CD14-positive monocyte (primary cell): ENCODE data around the gene RHOD. TPM values are rescaled to one million over a fixed set of nuclear protein-coding genes. Genes with fewer than 3 reads are reported as not detected.

Experiments used
- DNase-seq, 3 donors: peaks; one replicate each; pipeline ENCODE4 v3.0.0-alpha.2; 2011 to 2022
- H2AFZ ChIP-seq: 2 replicates; pipeline ENCODE4 v1.6.0; 2012; ENCODE audit warnings: mild to moderate bottlenecking, low read depth, low read length, inconsistent platforms; ENCODE audit not compliant: insufficient read depth, poor library complexity, severe bottlenecking
- H3K27ac ChIP-seq, 2 donors: 1 replicate in 1 of 2; 2 replicates in 1 of 2; pipeline ENCODE4 v1.5.1; 2012 to 2013; ENCODE audit warnings: low read length in 2 of 2, control low read depth in 1 of 2, inconsistent platforms in 1 of 2, low read depth in 1 of 2, mild to moderate bottlenecking in 1 of 2
- H3K27me3 ChIP-seq, 2 donors: one replicate each; pipeline versions ENCODE4 v1.6.0 to v1.6.1; 2011 to 2013; ENCODE audit warnings: low read length in 2 of 2; ENCODE audit not compliant: control insufficient read depth in 2 of 2, insufficient read depth in 2 of 2
- H3K36me3 ChIP-seq, 2 donors: replicated peaks in 1 of 2; 1 replicate in 1 of 2; 2 replicates in 1 of 2; pipeline versions ENCODE4 v1.5.1 to v1.6.1; 2012 to 2013; ENCODE audit warnings: low read length in 2 of 2, control low read depth in 1 of 2, inconsistent platforms in 1 of 2, mild to moderate bottlenecking in 1 of 2; ENCODE audit not compliant: insufficient read depth in 2 of 2, control insufficient read depth in 1 of 2
- H3K4me1 ChIP-seq, 2 donors: 1 replicate in 1 of 2; 2 replicates in 1 of 2; pipeline versions ENCODE4 v1.5.1 to v1.6.1; 2012 to 2013; ENCODE audit warnings: low read length in 2 of 2, control low read depth in 1 of 2, inconsistent platforms in 1 of 2, mild to moderate bottlenecking in 1 of 2, moderate library complexity in 1 of 2; ENCODE audit not compliant: insufficient read depth in 2 of 2, control insufficient read depth in 1 of 2
- H3K4me2 ChIP-seq: replicated peaks from 2 replicates; pipeline ENCODE3; 2012; ENCODE audit warnings: low read length, moderate library complexity, mild to moderate bottlenecking; ENCODE audit not compliant: poor library complexity, severe bottlenecking; ENCODE audit errors: extremely low read depth
- H3K4me3 ChIP-seq, 3 experiments: fragments of 200-600 bp in 1 of 3; sonication (generic) in 1 of 3; replicated peaks in 1 of 3; 1 replicate in 2 of 3; 2 replicates in 1 of 3; pipeline ENCODE4 v1.5.1; 2011 to 2013; ENCODE audit warnings: low read length in 3 of 3, mild to moderate bottlenecking in 3 of 3, control low read depth in 2 of 3, low read depth in 2 of 3, inconsistent platforms in 1 of 3, moderate library complexity in 1 of 3
- H3K79me2 ChIP-seq: 2 replicates; pipeline ENCODE4 v1.6.0; 2012; ENCODE audit warnings: mild to moderate bottlenecking, control low read depth, inconsistent platforms, low read length, moderate library complexity; ENCODE audit not compliant: insufficient read depth
- H3K9ac ChIP-seq: 2 replicates; pipeline ENCODE4 v1.6.0; 2017; ENCODE audit warnings: low read length, mild to moderate bottlenecking; ENCODE audit not compliant: insufficient read depth, poor library complexity, severe bottlenecking
- H3K9me3 ChIP-seq, 2 donors: replicated peaks in 1 of 2; 1 replicate in 1 of 2; 2 replicates in 1 of 2; pipeline versions ENCODE4 v1.5.1 to v1.6.1; 2012 to 2013; ENCODE audit warnings: low read length in 2 of 2, control low read depth in 1 of 2; ENCODE audit not compliant: control insufficient read depth in 1 of 2, insufficient read depth in 1 of 2
- H4K20me1 ChIP-seq: 2 replicates; pipeline ENCODE4 v1.6.0; 2012; ENCODE audit warnings: mild to moderate bottlenecking, low read length, control low read depth, moderate library complexity; ENCODE audit not compliant: insufficient read depth
- H3K27ac Mint-ChIP-seq, 7 donors: one replicate each; pipeline ENCODE4 v1.8.0; 2020; ENCODE audit warnings: mild to moderate bottlenecking in 7 of 7, mixed read lengths in 7 of 7, moderate library complexity in 6 of 7, inconsistent platforms in 2 of 7
- H3K27me3 Mint-ChIP-seq, 3 donors: one replicate each; pipeline ENCODE4 v1.8.0; 2021 to 2022; ENCODE audit warnings: low read depth in 3 of 3, mild to moderate bottlenecking in 3 of 3, mixed read lengths in 3 of 3, moderate library complexity in 3 of 3, inconsistent platforms in 1 of 3
- H3K36me3 Mint-ChIP-seq, 2 donors: one replicate each; pipeline ENCODE4 v1.8.0; 2020; ENCODE audit warnings: mixed read lengths in 2 of 2, inconsistent platforms in 1 of 2, mild to moderate bottlenecking in 1 of 2
- H3K4me1 Mint-ChIP-seq: one replicate; pipeline ENCODE4 v1.8.0; 2020; ENCODE audit warnings: mild to moderate bottlenecking, mixed read lengths
- H3K4me3 Mint-ChIP-seq, 2 donors: one replicate each; pipeline ENCODE4 v1.8.0; 2020; ENCODE audit warnings: mild to moderate bottlenecking in 2 of 2, mixed read lengths in 2 of 2, moderate library complexity in 1 of 2
- H3K9me3 Mint-ChIP-seq, 7 donors: one replicate each; pipeline ENCODE4 v1.8.0; 2020 to 2022; ENCODE audit warnings: mixed read lengths in 7 of 7, mild to moderate bottlenecking in 6 of 7, moderate library complexity in 6 of 7, inconsistent platforms in 2 of 7
- CTCF ChIP-seq: fragments of 200-600 bp; IDR thresholded peaks from one replicate; pipeline ENCODE4 v1.8.0; 2022; ENCODE audit warnings: antibody characterized with exemption, mild to moderate bottlenecking
- WGBS: methylation state at CpG from one replicate; pipeline ENCODE4 v1.1.5; 2013; ENCODE audit warnings: missing lambda C conversion rate; ENCODE audit not compliant: insufficient coverage; 5-methylcytosine and 5-hydroxymethylcytosine counted together
- intact Hi-C, 2 donors: fragments of 100-400 bp; cut with micrococcal nuclease; formaldehyde crosslinking; loops; one replicate each; pipeline versions ENCODE4 v1.15.0 to v1.15.1; 2023
- polyA plus RNA-seq, 3 donors: library from polyadenylated mRNA; depleted of rRNA in 1 of 3; unstranded in 2 of 3; stranded (reverse) in 1 of 3; fragments of 300-500 nt in 2 of 3; fragments of >200 nt in 1 of 3; fragmentation: Illumina TruSeq in 2 of 3; gene quantifications; 1 replicate in 2 of 3; 2 replicates in 1 of 3; pipeline ENCODE4 v1.2.3, GENCODE V29; 2012 to 2021

Gene RHOD
- polyA plus RNA-seq, 3 donors, result not detected

- Histone ChIP-seq H3K4me3 (no peak overlapping the region), H3K4me2 (no peak overlapping the region), H3K9ac (no peak overlapping the region), H3K4me1 (no peaks in the 10 kb centered on the region), H2AFZ (no peak overlapping the region), H4K20me1 (no peaks in the 10 kb centered on the region), H3K36me3 (no peaks in the 10 kb centered on the region), H3K27me3 (no peaks in the 10 kb centered on the region), H3K27ac (no peak overlapping the region), H3K9me3 (no peaks in the 10 kb centered on the region), H3K79me2 (no peaks in the 10 kb centered on the region)
- Mint-ChIP-seq H3K9me3 (peaks cover 0 to 3% (median 0%) of the 10 kb centered on the region in 7 donors), H3K4me3 (no peak overlapping the region), H3K27ac (no peak overlapping the region), H3K4me1 (no peaks in the 10 kb centered on the region), H3K36me3 (no peaks in the 10 kb centered on the region), H3K27me3 (peaks cover 11 to 14% (median 12%) of the 10 kb centered on the region in 3 donors)
- TF ChIP-seq CTCF, result no peak
- intact Hi-C loops, result no loop called here
- WGBS, result 33% methylated on average over 14 of the region's 14 CpGs
- DNase-seq, result no peak
Measured at GRCh38 chr11:67044496-67044895, 12.2 kb upstream of the RHOD start.

- no peak overlapping the region for H3K27ac Mint-ChIP-seq
- peaks cover 10 to 12% (median 12%) of the 10 kb centered on the region in 3 donors for H3K27me3 Mint-ChIP-seq
- Histone ChIP-seq H3K36me3 (no peaks in the 10 kb centered on the region), H3K79me2 (no peaks in the 10 kb centered on the region), H3K9ac (no peak overlapping the region), H3K27me3 (no peaks in the 10 kb centered on the region), H3K9me3 (no peaks in the 10 kb centered on the region), H3K4me1 (no peaks in the 10 kb centered on the region), H3K4me2 (no peak overlapping the region), H3K4me3 (no peak overlapping the region), H3K27ac (no peak overlapping the region), H4K20me1 (no peaks in the 10 kb centered on the region), H2AFZ (no peak overlapping the region)
- H3K9me3 Mint-ChIP-seq, result peaks cover 0 to 2% (median 0%) of the 10 kb centered on the region in 7 donors
- TF ChIP-seq CTCF, result no peak
- no peak overlapping the region for H3K4me3 Mint-ChIP-seq
- 82% methylated on average over 12 of the region's 14 CpGs for WGBS
- no peaks in the 10 kb centered on the region for H3K36me3 Mint-ChIP-seq
- no peaks in the 10 kb centered on the region for H3K4me1 Mint-ChIP-seq
- intact Hi-C loops, result no loop called here
- no peak for DNase-seq
Measured at GRCh38 chr11:67045314-67045713, 11.3 kb upstream of the RHOD start.
